BE2C (cell line): Measurements from ENCODE around the gene NDUFS8. TPM values are rescaled to one million over a fixed set of nuclear protein-coding genes. Genes with fewer than 3 reads are reported as not detected.
"Not testable (repeated sequence)": the region's sequence is repeated elsewhere in the genome, so short reads cannot be mapped to it uniquely, and the experiment has no call there.

Experiments
- DNase-seq: peaks from one replicate; pipeline ENCODE4 v3.0.0-alpha.2; 2020
- H3K27me3 ChIP-seq: fragments of 250-450 bp; sonication (Bioruptor Pico); 2 replicates; pipeline ENCODE4 v1.5.1; 2020; ENCODE audit warnings: mild to moderate bottlenecking
- H3K36me3 ChIP-seq: fragments of 250-450 bp; sonication (Bioruptor Pico); 2 replicates; pipeline ENCODE4 v1.5.1; 2020; ENCODE audit warnings: mild to moderate bottlenecking
- H3K4me1 ChIP-seq: fragments of 250-450 bp; sonication (Bioruptor Pico); 2 replicates; pipeline ENCODE4 v1.5.1; 2020
- H3K4me3 ChIP-seq: 2 replicates; pipeline ENCODE4 v1.5.1; 2011; ENCODE audit warnings: low read depth, low read length
- H3K9me3 ChIP-seq: fragments of 250-450 bp; sonication (Bioruptor Pico); 2 replicates; pipeline ENCODE4 v1.5.1; 2020
- CTCF ChIP-seq: IDR thresholded peaks from 2 replicates; pipeline ENCODE4 v1.5.1; 2012; ENCODE audit warnings: mild to moderate bottlenecking, low read depth, low read length
- polyA plus RNA-seq: library from polyadenylated mRNA; unstranded; fragments of >200 nt; gene quantifications from one replicate; pipeline ENCODE4 v1.2.1, GENCODE V29; 2012; ENCODE audit warnings: low read depth, missing spikeins; ENCODE audit not compliant: insufficient read length, insufficient read depth

Gene NDUFS8
- polyA plus RNA-seq: 610 TPM

- H3K36me3 ChIP-seq: peaks cover 11% of the 10 kb centered on the region
- H3K4me1 ChIP-seq: no peaks in the 10 kb centered on the region; the same call in 1 of the 2 replicates
- no peaks in the 10 kb centered on the region for H3K27me3 ChIP-seq
- TF ChIP-seq CTCF: no peak
- no peaks in the 10 kb centered on the region for H3K9me3 ChIP-seq
- peak within 1 kb of the TSS; percentile 98 for H3K4me3 ChIP-seq
- peak; percentile 95 for DNase-seq
These were observed at the start of gene NDUFS8 for GRCh38 chr11:68030318-68031143. Gene NDUFS8, plus strand, starts transcription at chr11:68030681. Its CDS starts 1,471 bp downstream, at chr11:68032152.

- DNase-seq, H3K4me1 ChIP-seq, H3K4me3 ChIP-seq, H3K36me3 ChIP-seq, H3K9me3 ChIP-seq: not testable (repeated sequence)
- H3K27me3 ChIP-seq: peaks cover 12% of the 10 kb centered on the region
These were observed 49.3 kb upstream of the NDUFS8 start for GRCh38 chr11:67981226-67981625.

GRCh38 chr11:67982255-67982857 is 48.1 kb upstream of the NDUFS8 start:
- not testable (repeated sequence) for H3K4me1 ChIP-seq, H3K36me3 ChIP-seq, DNase-seq, H3K4me3 ChIP-seq, H3K9me3 ChIP-seq
- H3K27me3 ChIP-seq: peaks cover 12% of the 10 kb centered on the region

- peak overlapping the region; percentile 34 for H3K4me3 ChIP-seq
- no peaks in the 10 kb centered on the region for H3K9me3 ChIP-seq
- H3K27me3 ChIP-seq: peaks cover 9% of the 10 kb centered on the region
- no peak for DNase-seq
- H3K4me1 ChIP-seq: no peaks in the 10 kb centered on the region
- TF ChIP-seq CTCF: no peak
- no peaks in the 10 kb centered on the region for H3K36me3 ChIP-seq
These were observed 46.5 kb upstream of the NDUFS8 start for GRCh38 chr11:67983951-67984350.

- not testable (repeated sequence) for H3K9me3 ChIP-seq, H3K36me3 ChIP-seq, H3K4me3 ChIP-seq, H3K27me3 ChIP-seq, DNase-seq, H3K4me1 ChIP-seq
These were observed 45.2 kb upstream of the NDUFS8 start for GRCh38 chr11:67985302-67985701.

GRCh38 chr11:67990546-67991346 is 39.7 kb upstream of the NDUFS8 start:
- DNase-seq, H3K4me3 ChIP-seq: not testable (repeated sequence)

GRCh38 chr11:67991347-67992121 is 38.9 kb upstream of the NDUFS8 start:
- H3K9me3 ChIP-seq, H3K27me3 ChIP-seq, H3K4me3 ChIP-seq, DNase-seq, H3K4me1 ChIP-seq, H3K36me3 ChIP-seq: not testable (repeated sequence)

More at GRCh38 chr11:67990546-67991346, 39.7 kb upstream of the NDUFS8 start:
- not testable (repeated sequence) for H3K9me3 ChIP-seq, H3K4me1 ChIP-seq, H3K27me3 ChIP-seq, H3K36me3 ChIP-seq

GRCh38 chr11:67993821-67994220 is 36.7 kb upstream of the NDUFS8 start:
- not testable (repeated sequence) for H3K36me3 ChIP-seq, H3K9me3 ChIP-seq, H3K4me3 ChIP-seq, H3K4me1 ChIP-seq, H3K27me3 ChIP-seq
- peak; percentile 55 for TF ChIP-seq CTCF
- DNase-seq: peak; percentile 51

GRCh38 chr11:67994387-67994786 is 36.1 kb upstream of the NDUFS8 start:
- not testable (repeated sequence) for H3K27me3 ChIP-seq, H3K4me1 ChIP-seq, DNase-seq, H3K9me3 ChIP-seq, H3K4me3 ChIP-seq, H3K36me3 ChIP-seq

- H3K4me3 ChIP-seq, H3K36me3 ChIP-seq, DNase-seq, H3K4me1 ChIP-seq, H3K9me3 ChIP-seq, H3K27me3 ChIP-seq: not testable (repeated sequence)
These were observed 35.4 kb upstream of the NDUFS8 start for GRCh38 chr11:67995129-67995528.

- H3K4me1 ChIP-seq, H3K27me3 ChIP-seq, DNase-seq: not testable (repeated sequence)
These were observed 34.9 kb upstream of the NDUFS8 start for GRCh38 chr11:67995579-67995978.

More at GRCh38 chr11:67995579-67995978, 34.9 kb upstream of the NDUFS8 start:
- not testable (repeated sequence) for H3K36me3 ChIP-seq, H3K4me3 ChIP-seq, H3K9me3 ChIP-seq
